ENCODE measurements around the gene ELMO1. TPM values are rescaled to one million over a fixed set of nuclear protein-coding genes. Genes with fewer than 3 reads are reported as not detected.

The ELMO1 gene
- total and polyA plus RNA-seq, 2 experiments from 2014 or later: 6.5 to 24.9 TPM

DNA sequence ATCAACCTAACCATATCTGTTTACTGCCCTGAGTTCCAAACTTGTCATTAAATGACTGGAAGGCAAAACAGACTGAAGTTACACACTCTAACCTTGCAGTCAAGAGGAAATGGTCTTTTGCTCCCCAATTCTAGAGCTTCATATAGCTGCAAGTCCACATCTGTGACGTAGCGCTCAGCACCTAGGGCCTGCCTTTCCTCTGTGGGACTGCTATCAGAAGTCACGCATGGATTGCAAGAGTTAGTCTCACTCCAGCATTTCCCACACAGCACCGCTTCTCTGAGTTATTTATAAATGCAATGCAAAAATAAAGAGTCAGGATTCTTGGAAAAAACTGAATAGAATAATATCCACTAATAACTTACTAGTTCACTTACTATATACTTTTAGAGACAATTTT, 96.9 kb downstream of the ELMO1 start:
- H3K36me3 Mint-ChIP-seq (ENCODE audit: low read depth): peaks cover 4% of the 10 kb centered on the region; the same call in 1 of the 3 replicates
- 0 out of 2 replicates have a peak, but pooled peaks cover 15% of the 10 kb centered on the region for H3K9me2 ChIP-seq (ENCODE audit: insufficient read depth)
- no peak overlapping the region for H3K4me2 ChIP-seq
- no peak overlapping the region for H3K4me3 Mint-ChIP-seq
- no peak for ATAC-seq
- H3K4me1 ChIP-seq (ENCODE audit: insufficient read depth): peaks cover 13% of the 10 kb centered on the region
- H3K4me3 ChIP-seq: no peak overlapping the region
- H3K27ac Mint-ChIP-seq: no peak overlapping the region
- H3F3A ChIP-seq (replicated peaks; ENCODE audit: low read depth): no peaks in the 10 kb centered on the region
- H3K9me3 Mint-ChIP-seq: no peaks in the 10 kb centered on the region
- no peak overlapping the region for H3K27ac ChIP-seq (ENCODE audit: low read depth)
- no peak overlapping the region for H2AFZ ChIP-seq
- peaks cover 3% of the 10 kb centered on the region for H3K27me3 Mint-ChIP-seq (ENCODE audit: insufficient read depth, low read depth, poor library complexity)
- H3K36me3 ChIP-seq (ENCODE audit: insufficient read depth): no peaks in the 10 kb centered on the region
- H3K4me1 Mint-ChIP-seq: peaks cover 21% of the 10 kb centered on the region
- no peaks in the 10 kb centered on the region for H3K79me2 ChIP-seq (replicated peaks; ENCODE audit: insufficient read depth)
- no peak for DNase-seq (ENCODE audit: low spot score)
- TF ChIP-seq, protein P1, sequence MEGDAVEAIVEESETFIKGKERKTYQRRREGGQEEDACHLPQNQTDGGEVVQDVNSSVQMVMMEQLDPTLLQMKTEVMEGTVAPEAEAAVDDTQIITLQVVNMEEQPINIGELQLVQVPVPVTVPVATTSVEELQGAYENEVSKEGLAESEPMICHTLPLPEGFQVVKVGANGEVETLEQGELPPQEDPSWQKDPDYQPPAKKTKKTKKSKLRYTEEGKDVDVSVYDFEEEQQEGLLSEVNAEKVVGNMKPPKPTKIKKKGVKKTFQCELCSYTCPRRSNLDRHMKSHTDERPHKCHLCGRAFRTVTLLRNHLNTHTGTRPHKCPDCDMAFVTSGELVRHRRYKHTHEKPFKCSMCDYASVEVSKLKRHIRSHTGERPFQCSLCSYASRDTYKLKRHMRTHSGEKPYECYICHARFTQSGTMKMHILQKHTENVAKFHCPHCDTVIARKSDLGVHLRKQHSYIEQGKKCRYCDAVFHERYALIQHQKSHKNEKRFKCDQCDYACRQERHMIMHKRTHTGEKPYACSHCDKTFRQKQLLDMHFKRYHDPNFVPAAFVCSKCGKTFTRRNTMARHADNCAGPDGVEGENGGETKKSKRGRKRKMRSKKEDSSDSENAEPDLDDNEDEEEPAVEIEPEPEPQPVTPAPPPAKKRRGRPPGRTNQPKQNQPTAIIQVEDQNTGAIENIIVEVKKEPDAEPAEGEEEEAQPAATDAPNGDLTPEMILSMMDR (conservative IDR thresholded peaks at IDR 0.05; ENCODE audit: low read depth in 2 of 2): no peak
- no peak for TF ChIP-seq ETS1 (IDR thresholded peaks at IDR 0.05)
- no peak for TF ChIP-seq CREB1 (CRISPR knock-in tag; IDR thresholded peaks at IDR 0.05; ENCODE audit: low read depth)
- TF ChIP-seq POLR2AphosphoS5 (IDR thresholded peaks at IDR 0.05; ENCODE audit: low read depth): no peak
- TF ChIP-seq, protein P2, sequence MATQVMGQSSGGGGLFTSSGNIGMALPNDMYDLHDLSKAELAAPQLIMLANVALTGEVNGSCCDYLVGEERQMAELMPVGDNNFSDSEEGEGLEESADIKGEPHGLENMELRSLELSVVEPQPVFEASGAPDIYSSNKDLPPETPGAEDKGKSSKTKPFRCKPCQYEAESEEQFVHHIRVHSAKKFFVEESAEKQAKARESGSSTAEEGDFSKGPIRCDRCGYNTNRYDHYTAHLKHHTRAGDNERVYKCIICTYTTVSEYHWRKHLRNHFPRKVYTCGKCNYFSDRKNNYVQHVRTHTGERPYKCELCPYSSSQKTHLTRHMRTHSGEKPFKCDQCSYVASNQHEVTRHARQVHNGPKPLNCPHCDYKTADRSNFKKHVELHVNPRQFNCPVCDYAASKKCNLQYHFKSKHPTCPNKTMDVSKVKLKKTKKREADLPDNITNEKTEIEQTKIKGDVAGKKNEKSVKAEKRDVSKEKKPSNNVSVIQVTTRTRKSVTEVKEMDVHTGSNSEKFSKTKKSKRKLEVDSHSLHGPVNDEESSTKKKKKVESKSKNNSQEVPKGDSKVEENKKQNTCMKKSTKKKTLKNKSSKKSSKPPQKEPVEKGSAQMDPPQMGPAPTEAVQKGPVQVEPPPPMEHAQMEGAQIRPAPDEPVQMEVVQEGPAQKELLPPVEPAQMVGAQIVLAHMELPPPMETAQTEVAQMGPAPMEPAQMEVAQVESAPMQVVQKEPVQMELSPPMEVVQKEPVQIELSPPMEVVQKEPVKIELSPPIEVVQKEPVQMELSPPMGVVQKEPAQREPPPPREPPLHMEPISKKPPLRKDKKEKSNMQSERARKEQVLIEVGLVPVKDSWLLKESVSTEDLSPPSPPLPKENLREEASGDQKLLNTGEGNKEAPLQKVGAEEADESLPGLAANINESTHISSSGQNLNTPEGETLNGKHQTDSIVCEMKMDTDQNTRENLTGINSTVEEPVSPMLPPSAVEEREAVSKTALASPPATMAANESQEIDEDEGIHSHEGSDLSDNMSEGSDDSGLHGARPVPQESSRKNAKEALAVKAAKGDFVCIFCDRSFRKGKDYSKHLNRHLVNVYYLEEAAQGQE (IDR thresholded peaks at IDR 0.05; ENCODE audit: unreplicated experiment): no peak
- TF ChIP-seq JUNB (IDR thresholded peaks at IDR 0.05; ENCODE audit: unreplicated experiment): no peak
- TF ChIP-seq NANOG (IDR thresholded peaks at IDR 0.05; ENCODE audit: borderline replicate concordance): no peak
- TF ChIP-seq STAT1 (IDR thresholded peaks at IDR 0.05; ENCODE audit: unreplicated experiment): no peak
- TF ChIP-seq EZH2phosphoT487 (IDR thresholded peaks at IDR 0.05; ENCODE audit: unreplicated experiment): no peak
- no peak for TF ChIP-seq ZNF114 (CRISPR knock-in tag; IDR thresholded peaks at IDR 0.05)
- TF ChIP-seq, protein P3, sequence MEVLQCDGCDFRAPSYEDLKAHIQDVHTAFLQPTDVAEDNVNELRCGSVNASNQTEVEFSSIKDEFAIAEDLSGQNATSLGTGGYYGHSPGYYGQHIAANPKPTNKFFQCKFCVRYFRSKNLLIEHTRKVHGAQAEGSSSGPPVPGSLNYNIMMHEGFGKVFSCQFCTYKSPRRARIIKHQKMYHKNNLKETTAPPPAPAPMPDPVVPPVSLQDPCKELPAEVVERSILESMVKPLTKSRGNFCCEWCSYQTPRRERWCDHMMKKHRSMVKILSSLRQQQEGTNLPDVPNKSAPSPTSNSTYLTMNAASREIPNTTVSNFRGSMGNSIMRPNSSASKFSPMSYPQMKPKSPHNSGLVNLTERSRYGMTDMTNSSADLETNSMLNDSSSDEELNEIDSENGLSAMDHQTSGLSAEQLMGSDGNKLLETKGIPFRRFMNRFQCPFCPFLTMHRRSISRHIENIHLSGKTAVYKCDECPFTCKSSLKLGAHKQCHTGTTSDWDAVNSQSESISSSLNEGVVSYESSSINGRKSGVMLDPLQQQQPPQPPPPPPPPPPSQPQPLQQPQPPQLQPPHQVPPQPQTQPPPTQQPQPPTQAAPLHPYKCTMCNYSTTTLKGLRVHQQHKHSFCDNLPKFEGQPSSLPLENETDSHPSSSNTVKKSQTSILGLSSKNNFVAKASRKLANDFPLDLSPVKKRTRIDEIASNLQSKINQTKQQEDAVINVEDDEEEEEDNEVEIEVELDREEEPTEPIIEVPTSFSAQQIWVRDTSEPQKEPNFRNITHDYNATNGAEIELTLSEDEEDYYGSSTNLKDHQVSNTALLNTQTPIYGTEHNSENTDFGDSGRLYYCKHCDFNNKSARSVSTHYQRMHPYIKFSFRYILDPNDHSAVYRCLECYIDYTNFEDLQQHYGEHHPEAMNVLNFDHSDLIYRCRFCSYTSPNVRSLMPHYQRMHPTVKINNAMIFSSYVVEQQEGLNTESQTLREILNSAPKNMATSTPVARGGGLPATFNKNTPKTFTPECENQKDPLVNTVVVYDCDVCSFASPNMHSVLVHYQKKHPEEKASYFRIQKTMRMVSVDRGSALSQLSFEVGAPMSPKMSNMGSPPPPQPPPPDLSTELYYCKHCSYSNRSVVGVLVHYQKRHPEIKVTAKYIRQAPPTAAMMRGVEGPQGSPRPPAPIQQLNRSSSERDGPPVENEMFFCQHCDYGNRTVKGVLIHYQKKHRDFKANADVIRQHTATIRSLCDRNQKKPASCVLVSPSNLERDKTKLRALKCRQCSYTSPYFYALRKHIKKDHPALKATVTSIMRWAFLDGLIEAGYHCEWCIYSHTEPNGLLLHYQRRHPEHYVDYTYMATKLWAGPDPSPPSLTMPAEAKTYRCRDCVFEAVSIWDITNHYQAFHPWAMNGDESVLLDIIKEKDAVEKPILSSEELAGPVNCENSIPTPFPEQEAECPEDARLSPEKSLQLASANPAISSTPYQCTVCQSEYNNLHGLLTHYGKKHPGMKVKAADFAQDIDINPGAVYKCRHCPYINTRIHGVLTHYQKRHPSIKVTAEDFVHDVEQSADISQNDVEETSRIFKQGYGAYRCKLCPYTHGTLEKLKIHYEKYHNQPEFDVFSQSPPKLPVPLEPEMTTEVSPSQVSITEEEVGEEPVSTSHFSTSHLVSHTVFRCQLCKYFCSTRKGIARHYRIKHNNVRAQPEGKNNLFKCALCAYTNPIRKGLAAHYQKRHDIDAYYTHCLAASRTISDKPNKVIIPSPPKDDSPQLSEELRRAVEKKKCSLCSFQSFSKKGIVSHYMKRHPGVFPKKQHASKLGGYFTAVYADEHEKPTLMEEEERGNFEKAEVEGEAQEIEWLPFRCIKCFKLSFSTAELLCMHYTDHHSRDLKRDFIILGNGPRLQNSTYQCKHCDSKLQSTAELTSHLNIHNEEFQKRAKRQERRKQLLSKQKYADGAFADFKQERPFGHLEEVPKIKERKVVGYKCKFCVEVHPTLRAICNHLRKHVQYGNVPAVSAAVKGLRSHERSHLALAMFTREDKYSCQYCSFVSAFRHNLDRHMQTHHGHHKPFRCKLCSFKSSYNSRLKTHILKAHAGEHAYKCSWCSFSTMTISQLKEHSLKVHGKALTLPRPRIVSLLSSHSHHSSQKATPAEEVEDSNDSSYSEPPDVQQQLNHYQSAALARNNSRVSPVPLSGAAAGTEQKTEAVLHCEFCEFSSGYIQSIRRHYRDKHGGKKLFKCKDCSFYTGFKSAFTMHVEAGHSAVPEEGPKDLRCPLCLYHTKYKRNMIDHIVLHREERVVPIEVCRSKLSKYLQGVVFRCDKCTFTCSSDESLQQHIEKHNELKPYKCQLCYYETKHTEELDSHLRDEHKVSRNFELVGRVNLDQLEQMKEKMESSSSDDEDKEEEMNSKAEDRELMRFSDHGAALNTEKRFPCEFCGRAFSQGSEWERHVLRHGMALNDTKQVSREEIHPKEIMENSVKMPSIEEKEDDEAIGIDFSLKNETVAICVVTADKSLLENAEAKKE (CRISPR knock-in tag; IDR thresholded peaks at IDR 0.05): no peak
- no peak for TF ChIP-seq EZH2 (IDR thresholded peaks at IDR 0.05; ENCODE audit: low read depth, unreplicated experiment)
- no peak for TF ChIP-seq ZNF331 (CRISPR knock-in tag; IDR thresholded peaks at IDR 0.05; ENCODE audit: low read depth)
- H4K20me1 ChIP-seq (replicated peaks; ENCODE audit: insufficient read depth): no peaks in the 10 kb centered on the region
- no peaks in the 10 kb centered on the region for H3K27me3 ChIP-seq (ENCODE audit: insufficient read depth)

Measured in GM23338 (cell line).